SU-DHL-6 (cell line): Measurements from ENCODE around the gene RCN2.
"Not testable (repeated sequence)": the region's sequence is repeated elsewhere in the genome, so short reads cannot be mapped to it uniquely, and the experiment has no call there.

Source experiments
- H2AFZ ChIP-seq: fragments of 200-600 bp; sonication (generic); 2 replicates; pipeline ENCODE4 v1.6.1; 2014; ENCODE audit warnings: low read depth, mild to moderate bottlenecking, moderate library complexity, mixed read lengths, antibody characterized with exemption, low read length; ENCODE audit not compliant: severe bottlenecking
- H3F3A ChIP-seq: fragments of 200-600 bp; shearing (Covaris generic); 2 replicates; pipeline ENCODE4 v1.6.0; 2016; ENCODE audit warnings: antibody characterized with exemption, mild to moderate bottlenecking; ENCODE audit not compliant: insufficient read depth
- H3K27ac ChIP-seq: fragments of 200-600 bp; sonication (generic); 2 replicates; pipeline ENCODE4 v1.5.1; 2016; ENCODE audit warnings: low read depth, mild to moderate bottlenecking, low read length, moderate library complexity, mixed read lengths
- H3K27me3 ChIP-seq: fragments of 200-600 bp; sonication (generic), shearing (Covaris generic); 2 replicates; pipeline ENCODE4 v1.6.0; 2014; ENCODE audit warnings: mild to moderate bottlenecking, low read length
- H3K36me3 ChIP-seq: fragments of 200-600 bp; sonication (generic); 2 replicates; pipeline ENCODE4 v1.6.1; 2014; ENCODE audit warnings: mild to moderate bottlenecking, low read length, mixed read lengths
- H3K4me2 ChIP-seq: fragments of 300-600, 200-600 bp; shearing (Covaris generic), sonication (generic); 2 replicates; pipeline ENCODE4 v1.6.0; 2014; ENCODE audit warnings: low read length, low read depth, mild to moderate bottlenecking; ENCODE audit not compliant: poor library complexity, severe bottlenecking
- H3K4me3 ChIP-seq: fragments of 200-600 bp; sonication (generic); 2 replicates; pipeline ENCODE4 v1.5.1; 2014; ENCODE audit warnings: antibody characterized with exemption, low read length, mild to moderate bottlenecking, mixed read lengths; ENCODE audit not compliant: insufficient read depth, poor library complexity, severe bottlenecking
- H3K79me2 ChIP-seq: fragments of 200-600 bp; sonication (generic); 2 replicates; pipeline ENCODE4 v1.6.1; 2014; ENCODE audit warnings: mild to moderate bottlenecking, low read length, moderate library complexity; ENCODE audit not compliant: insufficient read depth
- H3K9ac ChIP-seq: fragments of 200-600 bp; sonication (generic); 2 replicates; pipeline ENCODE4 v1.7.0; 2014; ENCODE audit warnings: mild to moderate bottlenecking, low read length
- H3K9me2 ChIP-seq: fragments of 200-600 bp; sonication (generic); replicated peaks from 2 replicates; pipeline ENCODE4 v1.6.1; 2014; ENCODE audit warnings: low read length; ENCODE audit not compliant: insufficient read depth
- H3K9me3 ChIP-seq: fragments of 200-600 bp; sonication (generic); 2 replicates; pipeline ENCODE4 v1.6.1; 2014; ENCODE audit warnings: low read length, mixed read lengths; ENCODE audit not compliant: insufficient read depth
- H4K20me1 ChIP-seq: fragments of 200-600 bp; sonication (generic); 2 replicates; pipeline ENCODE4 v1.6.1; 2014; ENCODE audit warnings: low read depth, mild to moderate bottlenecking, antibody characterized with exemption, low read length, moderate library complexity, mixed read lengths
- EZH2phosphoT487 ChIP-seq: fragments of 200-600 bp; sonication (generic), shearing (Covaris generic); conservative IDR thresholded peaks from 2 replicates; pipeline ENCODE4 v1.6.1; 2018; ENCODE audit warnings: mild to moderate bottlenecking, antibody characterized with exemption, low read length, moderate library complexity, mixed read lengths
- TF ChIP-seq, protein P1 (sequence below): fragments of 200-600 bp; sonication (generic); IDR thresholded peaks from one replicate; pipeline ENCODE4 v1.5.1; 2017; ENCODE audit warnings: antibody characterized with exemption, mild to moderate bottlenecking, low read length, moderate library complexity; ENCODE audit not compliant: insufficient read depth, poor library complexity, severe bottlenecking

The RCN2 gene

GRCh38 chr15:76894174-76894573 lies 37.4 kb upstream of the RCN2 start:
- no peak overlapping the region for H2AFZ ChIP-seq
- TF ChIP-seq, protein P1, sequence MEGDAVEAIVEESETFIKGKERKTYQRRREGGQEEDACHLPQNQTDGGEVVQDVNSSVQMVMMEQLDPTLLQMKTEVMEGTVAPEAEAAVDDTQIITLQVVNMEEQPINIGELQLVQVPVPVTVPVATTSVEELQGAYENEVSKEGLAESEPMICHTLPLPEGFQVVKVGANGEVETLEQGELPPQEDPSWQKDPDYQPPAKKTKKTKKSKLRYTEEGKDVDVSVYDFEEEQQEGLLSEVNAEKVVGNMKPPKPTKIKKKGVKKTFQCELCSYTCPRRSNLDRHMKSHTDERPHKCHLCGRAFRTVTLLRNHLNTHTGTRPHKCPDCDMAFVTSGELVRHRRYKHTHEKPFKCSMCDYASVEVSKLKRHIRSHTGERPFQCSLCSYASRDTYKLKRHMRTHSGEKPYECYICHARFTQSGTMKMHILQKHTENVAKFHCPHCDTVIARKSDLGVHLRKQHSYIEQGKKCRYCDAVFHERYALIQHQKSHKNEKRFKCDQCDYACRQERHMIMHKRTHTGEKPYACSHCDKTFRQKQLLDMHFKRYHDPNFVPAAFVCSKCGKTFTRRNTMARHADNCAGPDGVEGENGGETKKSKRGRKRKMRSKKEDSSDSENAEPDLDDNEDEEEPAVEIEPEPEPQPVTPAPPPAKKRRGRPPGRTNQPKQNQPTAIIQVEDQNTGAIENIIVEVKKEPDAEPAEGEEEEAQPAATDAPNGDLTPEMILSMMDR: no peak
- TF ChIP-seq EZH2phosphoT487: no peak
- H3K9ac ChIP-seq: no peak overlapping the region
- H3K9me2 ChIP-seq: no peaks in the 10 kb centered on the region
- no peak overlapping the region for H3K4me3 ChIP-seq
- no peaks in the 10 kb centered on the region for H3K79me2 ChIP-seq
- no peaks in the 10 kb centered on the region for H3K9me3 ChIP-seq
- H3K27me3 ChIP-seq: no peaks in the 10 kb centered on the region
- no peak overlapping the region for H3K4me2 ChIP-seq
- no peaks in the 10 kb centered on the region for H3K36me3 ChIP-seq
- no peaks in the 10 kb centered on the region for H3F3A ChIP-seq
- no peak overlapping the region for H3K27ac ChIP-seq
- H4K20me1 ChIP-seq: no peaks in the 10 kb centered on the region

GRCh38 chr15:76898102-76898501 lies 33.4 kb upstream of the RCN2 start:
- Histone ChIP-seq H3K27ac (no peak overlapping the region), H2AFZ (no peak overlapping the region), H3K9ac (no peak overlapping the region), H3K79me2 (no peaks in the 10 kb centered on the region), H3K9me2 (no peaks in the 10 kb centered on the region), H3K27me3 (no peaks in the 10 kb centered on the region), H3F3A (no peaks in the 10 kb centered on the region), H3K36me3 (no peaks in the 10 kb centered on the region), H3K4me2 (no peak overlapping the region), H4K20me1 (no peaks in the 10 kb centered on the region), H3K9me3 (no peaks in the 10 kb centered on the region), H3K4me3 (no peak overlapping the region)
- TF ChIP-seq, protein P1: no peak
- no peak for TF ChIP-seq EZH2phosphoT487

- not testable (repeated sequence) for H3K9me3 ChIP-seq, H4K20me1 ChIP-seq, H3K4me2 ChIP-seq, H3K36me3 ChIP-seq, H3K9me2 ChIP-seq, H3K27me3 ChIP-seq, H3K9ac ChIP-seq, H3K27ac ChIP-seq, H2AFZ ChIP-seq, H3K4me3 ChIP-seq, H3K79me2 ChIP-seq
- H3F3A ChIP-seq: peaks cover 12% of the 10 kb centered on the region
Observed at GRCh38 chr15:76899176-76899930, 32.2 kb upstream of the RCN2 start.

GRCh38 chr15:76899931-76900310 lies 31.6 kb upstream of the RCN2 start:
- not testable (repeated sequence) for H3K27ac ChIP-seq, H3K4me3 ChIP-seq, H4K20me1 ChIP-seq, H3K9me3 ChIP-seq, H2AFZ ChIP-seq, H3K36me3 ChIP-seq, H3K27me3 ChIP-seq, H3K4me2 ChIP-seq, H3K9ac ChIP-seq, H3K9me2 ChIP-seq, H3K79me2 ChIP-seq
- peaks cover 15% of the 10 kb centered on the region for H3F3A ChIP-seq
